Neuron (in vitro differentiated cells): ENCODE results near the gene GRM4.
"Not testable (repeated sequence)": the region's sequence is repeated elsewhere in the genome, so short reads cannot be mapped to it uniquely, and the experiment has no call there.

ENCODE experiments used
- H2AFZ ChIP-seq: one replicate; pipeline ENCODE4 v1.6.1; 2013; ENCODE audit warnings: low read depth, mild to moderate bottlenecking, inconsistent platforms, low read length, moderate library complexity
- H3K27me3 ChIP-seq: one replicate; pipeline ENCODE4 v1.6.1; 2013; ENCODE audit warnings: low read length; ENCODE audit not compliant: insufficient read depth
- H3K36me3 ChIP-seq: one replicate; pipeline ENCODE4 v1.6.1; 2013; ENCODE audit warnings: low read length; ENCODE audit not compliant: insufficient read depth
- H3K4me1 ChIP-seq: one replicate; pipeline ENCODE4 v1.6.1; 2013; ENCODE audit warnings: low read length; ENCODE audit not compliant: insufficient read depth
- H3K4me3 ChIP-seq: 2 replicates; pipeline ENCODE4 v1.5.1; 2013; ENCODE audit warnings: mild to moderate bottlenecking, low read length, moderate library complexity
- H3K9me3 ChIP-seq: one replicate; pipeline ENCODE4 v1.6.1; 2013; ENCODE audit warnings: low read length

The GRM4 gene

GRCh38 chr6:34051331-34051919, 94.5 kb downstream of the GRM4 start:
- Histone ChIP-seq H3K36me3 (no peaks in the 10 kb centered on the region), H3K27me3 (no peaks in the 10 kb centered on the region), H3K9me3 (no peaks in the 10 kb centered on the region), H3K4me3 (no peak overlapping the region), H2AFZ (no peak overlapping the region), H3K4me1 (no peaks in the 10 kb centered on the region)

- no peaks in the 10 kb centered on the region for H3K27me3 ChIP-seq
- H3K4me3 ChIP-seq: no peak overlapping the region
- no peak overlapping the region for H2AFZ ChIP-seq
- H3K36me3 ChIP-seq: no peaks in the 10 kb centered on the region
- peaks cover 1% of the 10 kb centered on the region for H3K4me1 ChIP-seq
- H3K9me3 ChIP-seq: no peaks in the 10 kb centered on the region
These were observed 95.2 kb downstream of the GRM4 start for GRCh38 chr6:34050691-34051090.

- H3K9me3 ChIP-seq: no peaks in the 10 kb centered on the region
- H2AFZ ChIP-seq: no peak overlapping the region
- no peaks in the 10 kb centered on the region for H3K27me3 ChIP-seq
- H3K4me3 ChIP-seq: no peak overlapping the region
- H3K4me1 ChIP-seq: peaks cover 6% of the 10 kb centered on the region
- H3K36me3 ChIP-seq: no peaks in the 10 kb centered on the region
These were observed 96.2 kb downstream of the GRM4 start for GRCh38 chr6:34049395-34050342.

- peaks cover 6% of the 10 kb centered on the region for H3K4me1 ChIP-seq
- no peaks in the 10 kb centered on the region for H3K9me3 ChIP-seq
- H2AFZ ChIP-seq: no peak overlapping the region
- no peaks in the 10 kb centered on the region for H3K27me3 ChIP-seq
- H3K4me3 ChIP-seq: no peak overlapping the region
- no peaks in the 10 kb centered on the region for H3K36me3 ChIP-seq
These were observed 97.7 kb downstream of the GRM4 start for GRCh38 chr6:34047913-34048867.

GRCh38 chr6:34046617-34047016, 99.3 kb downstream of the GRM4 start:
- Histone ChIP-seq H3K27me3 (no peaks in the 10 kb centered on the region), H3K4me1 (peaks cover 6% of the 10 kb centered on the region), H3K36me3 (no peaks in the 10 kb centered on the region), H3K4me3 (no peak overlapping the region), H3K9me3 (no peaks in the 10 kb centered on the region), H2AFZ (no peak overlapping the region)

- H3K4me3 ChIP-seq: no peak overlapping the region
These were observed 100.1 kb downstream of the GRM4 start for GRCh38 chr6:34045771-34046170.

GRCh38 chr6:34044945-34045595, 100.8 kb downstream of the GRM4 start:
- no peak overlapping the region for H3K4me3 ChIP-seq
- no peaks in the 10 kb centered on the region for H3K36me3 ChIP-seq
- H3K9me3 ChIP-seq: no peaks in the 10 kb centered on the region
- no peak overlapping the region for H2AFZ ChIP-seq
- H3K4me1 ChIP-seq: peaks cover 6% of the 10 kb centered on the region
- H3K27me3 ChIP-seq: no peaks in the 10 kb centered on the region

More at GRCh38 chr6:34045771-34046170, 100.1 kb downstream of the GRM4 start:
- peaks cover 6% of the 10 kb centered on the region for H3K4me1 ChIP-seq
- H3K36me3 ChIP-seq: no peaks in the 10 kb centered on the region
- no peak overlapping the region for H2AFZ ChIP-seq
- H3K27me3 ChIP-seq: no peaks in the 10 kb centered on the region
- no peaks in the 10 kb centered on the region for H3K9me3 ChIP-seq

GRCh38 chr6:34043359-34043758, 102.5 kb downstream of the GRM4 start:
- H3K36me3 ChIP-seq: no peaks in the 10 kb centered on the region
- H2AFZ ChIP-seq: no peak overlapping the region
- no peaks in the 10 kb centered on the region for H3K27me3 ChIP-seq
- peaks cover 6% of the 10 kb centered on the region for H3K4me1 ChIP-seq
- no peak overlapping the region for H3K4me3 ChIP-seq
- no peaks in the 10 kb centered on the region for H3K9me3 ChIP-seq

- not testable (repeated sequence) for H3K27me3 ChIP-seq, H3K9me3 ChIP-seq, H2AFZ ChIP-seq, H3K36me3 ChIP-seq, H3K4me3 ChIP-seq, H3K4me1 ChIP-seq
These were observed 103.9 kb downstream of the GRM4 start for GRCh38 chr6:34041998-34042397.

- H3K4me3 ChIP-seq: no peak overlapping the region
- H3K9me3 ChIP-seq: no peaks in the 10 kb centered on the region
- no peak overlapping the region for H2AFZ ChIP-seq
- H3K36me3 ChIP-seq: no peaks in the 10 kb centered on the region
- no peaks in the 10 kb centered on the region for H3K27me3 ChIP-seq
- peaks cover 6% of the 10 kb centered on the region for H3K4me1 ChIP-seq
These were observed 104.5 kb downstream of the GRM4 start for GRCh38 chr6:34041385-34041784.

- H3K27me3 ChIP-seq: no peaks in the 10 kb centered on the region
- H3K4me1 ChIP-seq: no peaks in the 10 kb centered on the region
- no peak overlapping the region for H3K4me3 ChIP-seq
- H2AFZ ChIP-seq: no peak overlapping the region
- no peaks in the 10 kb centered on the region for H3K9me3 ChIP-seq
- no peaks in the 10 kb centered on the region for H3K36me3 ChIP-seq
These were observed 105.9 kb downstream of the GRM4 start for GRCh38 chr6:34039943-34040342.

GRCh38 chr6:34037151-34037550, 108.7 kb downstream of the GRM4 start:
- H3K36me3 ChIP-seq: no peaks in the 10 kb centered on the region
- H2AFZ ChIP-seq: no peak overlapping the region
- H3K9me3 ChIP-seq: no peaks in the 10 kb centered on the region
- no peaks in the 10 kb centered on the region for H3K4me1 ChIP-seq
- H3K27me3 ChIP-seq: no peaks in the 10 kb centered on the region
- H3K4me3 ChIP-seq: no peak overlapping the region
